ENCODE measurements around the gene TCF15.
"Not testable (repeated sequence)": the region's sequence is repeated elsewhere in the genome, so short reads cannot be mapped to it uniquely, and the experiment has no call there.

The TCF15 gene

DNA sequence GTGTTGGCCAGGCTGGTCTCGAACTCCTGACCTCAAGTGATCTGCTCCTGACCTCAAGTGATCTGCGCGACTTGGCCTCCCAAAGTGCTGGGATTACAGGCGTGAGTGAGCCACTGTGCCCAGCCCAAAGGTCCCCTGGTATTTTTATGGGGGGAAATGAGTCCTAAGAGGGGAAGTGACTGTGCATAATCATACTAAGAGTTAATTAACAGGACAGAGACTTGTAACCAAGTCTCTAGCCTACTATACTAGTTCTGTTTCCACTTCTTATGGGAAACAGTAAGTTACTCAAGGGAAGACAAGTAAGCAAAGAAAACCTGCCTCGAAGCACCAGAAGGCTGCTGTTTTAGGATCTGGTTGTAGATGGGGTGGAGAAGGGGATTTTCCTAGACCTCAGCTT lies 27.9 kb downstream of the TCF15 start:
- Histone ChIP-seq H3K4me2 (peak overlapping the region in 2 of 11 experiments; percentile 13 to 29; a peak in 3 of 22 replicates), H3K9ac (no peak overlapping the region), H3K27ac (no peak overlapping the region)

DNA sequence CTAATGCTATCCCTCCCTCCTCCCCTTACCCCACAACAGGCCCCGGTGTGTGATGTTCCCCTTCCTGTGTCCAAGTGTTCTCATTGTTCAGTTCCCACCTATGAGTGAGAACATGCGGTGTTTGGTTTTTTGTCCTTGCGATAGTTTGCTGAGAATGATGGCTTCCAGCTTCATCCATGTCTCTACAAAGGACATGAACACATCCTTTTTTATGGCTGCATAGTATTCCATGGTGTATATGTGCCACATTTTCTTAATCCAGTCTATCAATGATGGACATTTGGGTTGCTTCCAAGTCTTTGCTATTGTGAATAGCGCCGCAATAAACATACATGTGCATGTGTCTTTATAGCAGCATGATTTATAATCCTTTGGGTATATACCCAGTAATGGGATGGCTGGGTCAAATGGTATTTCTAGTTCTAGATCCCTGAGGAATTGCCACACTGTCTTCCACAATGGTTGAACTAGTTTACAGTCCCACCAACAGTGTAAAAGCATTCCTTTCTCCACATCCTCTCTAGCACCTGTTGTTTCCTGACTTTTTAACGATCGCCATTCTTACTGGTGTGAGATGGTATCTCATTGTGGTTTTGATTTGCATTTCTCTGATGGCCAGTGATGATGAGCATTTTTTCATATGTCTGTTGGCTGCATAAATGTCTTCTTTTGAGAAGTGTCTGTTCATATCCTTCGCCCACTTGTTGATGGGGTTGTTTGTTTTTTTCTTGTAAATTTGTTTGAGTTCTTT lies 31.0 kb downstream of the TCF15 start:
- H3K9ac ChIP-seq; H3K9me3 ChIP-seq (replicated peaks in 1 of 11); H3K4me3 ChIP-seq; H3K4me2 ChIP-seq; H3K36me3 ChIP-seq; H4K20me1 ChIP-seq; H3K4me1 ChIP-seq; H3K27me3 ChIP-seq; H3K27ac ChIP-seq: not testable (repeated sequence)

More for the DNA sequence above, 27.9 kb downstream of the TCF15 start:
- no peak overlapping the region for H3K4me3 ChIP-seq
- H4K20me1 ChIP-seq: no peaks in the 10 kb centered on the region
- no peaks in the 10 kb centered on the region for H3K27me3 ChIP-seq
- no peak for TF ChIP-seq Cebpa-rat (IDR thresholded peaks at IDR 0.05)
- H3K4me1 ChIP-seq: peaks cover 0 to 8% (median 0%) of the 10 kb centered on the region in 10 experiments; a peak in 1 of 20 replicates
- H3K36me3 ChIP-seq: no peaks in the 10 kb centered on the region
- no peaks in the 10 kb centered on the region for H3K9me3 ChIP-seq (replicated peaks in 1 of 11)

GRCh38 chr20:577167-577791 lies 32.8 kb downstream of the TCF15 start:
- Histone ChIP-seq H3K27ac (no peak overlapping the region), H3K4me1 (peaks cover 0 to 11% (median 4%) of the 10 kb centered on the region in 10 experiments; a peak in 13 of 20 replicates), H3K9ac (no peak overlapping the region), H3K9me3 (replicated peaks in 1 of 11) (no peaks in the 10 kb centered on the region), H3K4me3 (no peak overlapping the region), H4K20me1 (no peaks in the 10 kb centered on the region; a peak in 2 of 22 replicates), H3K27me3 (peaks cover 0 to 10% (median 0%) of the 10 kb centered on the region in 11 experiments; a peak in 2 of 22 replicates), H3K4me2 (no peak overlapping the region), H3K36me3 (no peaks in the 10 kb centered on the region)
- TF ChIP-seq Cebpa-rat (IDR thresholded peaks at IDR 0.05): no peak

DNA sequence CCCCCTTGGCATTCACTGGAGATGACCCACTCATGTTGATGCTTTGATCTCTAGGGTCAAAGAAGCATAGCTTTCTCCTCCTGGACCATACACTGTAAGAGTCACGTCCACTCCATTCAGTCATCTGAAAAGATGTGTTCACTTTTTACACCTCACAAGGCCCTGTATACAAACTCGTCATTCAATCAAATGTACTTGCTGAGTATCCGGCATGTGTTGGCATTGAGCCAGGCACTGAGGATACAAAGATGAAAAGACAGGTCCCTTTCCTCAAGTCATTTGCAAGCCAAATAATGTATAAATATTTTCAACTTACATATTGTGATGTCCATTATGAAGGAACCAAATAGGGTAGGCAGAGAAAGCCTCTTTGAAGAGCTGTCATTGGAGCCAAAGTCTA lies 34.0 kb downstream of the TCF15 start:
- no peaks in the 10 kb centered on the region for H3K36me3 ChIP-seq
- H3K4me2 ChIP-seq: no peak overlapping the region
- H3K4me3 ChIP-seq: no peak overlapping the region
- TF ChIP-seq Cebpa-rat (IDR thresholded peaks at IDR 0.05): no peak
- H3K9me3 ChIP-seq (replicated peaks in 1 of 11): no peaks in the 10 kb centered on the region
- H3K9ac ChIP-seq: no peak overlapping the region
- H3K27me3 ChIP-seq: peaks cover 0 to 10% (median 0%) of the 10 kb centered on the region in 11 experiments; a peak in 2 of 22 replicates
- H3K4me1 ChIP-seq: peaks cover 0 to 16% (median 8%) of the 10 kb centered on the region in 10 experiments; a peak in 12 of 20 replicates
- H4K20me1 ChIP-seq: no peaks in the 10 kb centered on the region; a peak in 2 of 22 replicates
- no peak overlapping the region for H3K27ac ChIP-seq

DNA sequence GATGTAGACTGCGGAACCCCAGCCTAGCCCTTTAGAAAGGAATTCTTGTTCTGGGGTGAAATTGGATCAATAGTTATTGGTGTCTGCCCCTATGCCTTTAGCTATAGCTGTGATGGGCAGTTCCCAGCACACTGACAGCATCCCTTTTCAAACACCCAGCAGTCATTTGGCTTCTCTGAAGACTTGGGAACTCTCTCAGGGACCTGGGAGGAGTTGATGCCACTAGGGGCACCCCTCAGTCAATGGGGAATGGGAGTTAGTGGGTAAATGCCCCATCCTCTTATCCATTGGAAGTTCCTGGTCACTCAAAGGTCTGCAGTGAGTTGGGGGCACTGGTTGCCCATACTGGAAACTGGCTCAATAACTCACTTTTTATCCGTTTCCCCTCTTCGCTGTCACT lies 34.9 kb downstream of the TCF15 start:
- Histone ChIP-seq H3K27ac (no peak overlapping the region), H3K9ac (no peak overlapping the region), H3K27me3 (peaks cover 0 to 10% (median 0%) of the 10 kb centered on the region in 11 experiments; a peak in 2 of 22 replicates), H3K36me3 (no peaks in the 10 kb centered on the region), H4K20me1 (no peaks in the 10 kb centered on the region; a peak in 2 of 22 replicates), H3K9me3 (replicated peaks in 1 of 11) (no peaks in the 10 kb centered on the region), H3K4me3 (no peak overlapping the region), H3K4me1 (peaks cover 0 to 15% (median 8%) of the 10 kb centered on the region in 10 experiments; a peak in 12 of 20 replicates), H3K4me2 (no peak overlapping the region)
- TF ChIP-seq Cebpa-rat (IDR thresholded peaks at IDR 0.05): no peak

GRCh38 chr20:574297-574942 lies 35.7 kb downstream of the TCF15 start:
- Histone ChIP-seq H3K36me3 (no peaks in the 10 kb centered on the region), H3K27ac (no peak overlapping the region), H3K9me3 (replicated peaks in 1 of 11) (no peaks in the 10 kb centered on the region), H3K27me3 (peaks cover 0 to 10% (median 0%) of the 10 kb centered on the region in 11 experiments; a peak in 2 of 22 replicates), H3K4me1 (peaks cover 0 to 13% (median 8%) of the 10 kb centered on the region in 10 experiments; a peak in 12 of 20 replicates), H4K20me1 (no peaks in the 10 kb centered on the region; a peak in 2 of 22 replicates), H3K4me2 (no peak overlapping the region), H3K9ac (no peak overlapping the region), H3K4me3 (no peak overlapping the region)
- no peak for TF ChIP-seq Cebpa-rat (IDR thresholded peaks at IDR 0.05)

GRCh38 chr20:573414-574296 lies 36.5 kb downstream of the TCF15 start:
- Histone ChIP-seq H4K20me1 (no peaks in the 10 kb centered on the region; a peak in 2 of 22 replicates), H3K27ac (no peak overlapping the region), H3K27me3 (peaks cover 0 to 10% (median 0%) of the 10 kb centered on the region in 11 experiments; a peak in 2 of 22 replicates), H3K9ac (no peak overlapping the region), H3K4me2 (no peak overlapping the region), H3K4me1 (peaks cover 0 to 17% (median 9%) of the 10 kb centered on the region in 10 experiments; a peak in 14 of 20 replicates), H3K36me3 (no peaks in the 10 kb centered on the region), H3K9me3 (replicated peaks in 1 of 11) (no peaks in the 10 kb centered on the region), H3K4me3 (no peak overlapping the region)
- TF ChIP-seq Cebpa-rat (IDR thresholded peaks at IDR 0.05): no peak

DNA sequence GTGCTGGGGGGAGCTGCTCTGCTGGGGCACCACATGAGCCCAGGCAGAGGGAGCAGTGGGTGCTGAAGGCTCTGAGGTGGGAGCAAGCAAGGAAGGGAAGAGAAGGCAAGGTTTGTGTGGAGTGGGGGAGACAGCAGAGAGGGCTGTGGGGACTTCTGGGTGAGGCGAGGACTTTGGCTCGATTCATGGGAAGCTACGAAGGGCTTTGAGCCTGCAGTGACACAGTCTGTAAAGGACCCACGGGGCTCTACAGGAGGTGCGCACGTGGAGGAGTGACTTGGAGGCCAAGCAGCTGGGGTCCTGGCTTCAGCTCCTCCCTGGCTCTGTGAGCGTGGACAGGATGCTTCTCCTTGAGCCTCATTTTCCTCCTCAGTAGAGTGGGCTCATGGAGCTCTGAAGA lies 37.4 kb downstream of the TCF15 start:
- Histone ChIP-seq H3K9ac (no peak overlapping the region), H3K4me1 (peaks cover 0 to 26% (median 18%) of the 10 kb centered on the region in 10 experiments; a peak in 15 of 20 replicates), H3K9me3 (replicated peaks in 1 of 11) (no peaks in the 10 kb centered on the region), H3K4me2 (peak overlapping the region in 5 of 11 experiments; percentile 40 to 55 (median 51); a peak in 9 of 22 replicates), H3K36me3 (no peaks in the 10 kb centered on the region), H3K27ac (no peak overlapping the region), H4K20me1 (no peaks in the 10 kb centered on the region; a peak in 2 of 22 replicates), H3K4me3 (no peak overlapping the region), H3K27me3 (peaks cover 0 to 10% (median 0%) of the 10 kb centered on the region in 11 experiments; a peak in 2 of 22 replicates)
- no peak for TF ChIP-seq Cebpa-rat (IDR thresholded peaks at IDR 0.05)
